T-helper 1 cell treated with Interleukin-12 subunit alpha and Interleukin-12 subunit beta and Interleukin-4 antibody, amounts not matched to agents 30 μg/mL and 1 μg/mL, for 36 hours (primary cell): ENCODE data around the gene RXRA.

Experiments
- H3K27ac Mint-ChIP-seq: one replicate; pipeline ENCODE4 v1.8.0; 2021; ENCODE audit warnings: mild to moderate bottlenecking, mixed read lengths
- H3K27me3 Mint-ChIP-seq: one replicate; pipeline ENCODE4 v1.8.0; 2021; ENCODE audit warnings: low read depth, mixed read lengths
- H3K36me3 Mint-ChIP-seq: one replicate; pipeline ENCODE4 v1.8.0; 2021; ENCODE audit warnings: low read depth, mixed read lengths
- H3K4me1 Mint-ChIP-seq: one replicate; pipeline ENCODE4 v1.8.0; 2021; ENCODE audit warnings: low read depth, mixed read lengths
- H3K4me3 Mint-ChIP-seq: one replicate; pipeline ENCODE4 v1.8.0; 2021; ENCODE audit warnings: mild to moderate bottlenecking, moderate library complexity, mixed read lengths
- H3K9me3 Mint-ChIP-seq: one replicate; pipeline ENCODE4 v1.8.0; 2021; ENCODE audit warnings: mixed read lengths

RXRA gene

GRCh38 chr9:134332841-134333233 lies 6.6 kb downstream of the RXRA start:
- Mint-ChIP-seq H3K4me3 (no peak overlapping the region), H3K9me3 (no peaks in the 10 kb centered on the region)

GRCh38 chr9:134333234-134333873 lies 7.1 kb downstream of the RXRA start:
- H3K4me3 Mint-ChIP-seq, result no peak overlapping the region
- no peak overlapping the region for H3K27ac Mint-ChIP-seq
- no peaks in the 10 kb centered on the region for H3K36me3 Mint-ChIP-seq
- no peaks in the 10 kb centered on the region for H3K9me3 Mint-ChIP-seq
- no peaks in the 10 kb centered on the region for H3K4me1 Mint-ChIP-seq
- H3K27me3 Mint-ChIP-seq, result peaks cover 3% of the 10 kb centered on the region

More at GRCh38 chr9:134332841-134333233, 6.6 kb downstream of the RXRA start:
- H3K36me3 Mint-ChIP-seq, result no peaks in the 10 kb centered on the region
- H3K4me1 Mint-ChIP-seq, result no peaks in the 10 kb centered on the region
- peaks cover 8% of the 10 kb centered on the region for H3K27me3 Mint-ChIP-seq
- H3K27ac Mint-ChIP-seq, result no peak overlapping the region

DNA sequence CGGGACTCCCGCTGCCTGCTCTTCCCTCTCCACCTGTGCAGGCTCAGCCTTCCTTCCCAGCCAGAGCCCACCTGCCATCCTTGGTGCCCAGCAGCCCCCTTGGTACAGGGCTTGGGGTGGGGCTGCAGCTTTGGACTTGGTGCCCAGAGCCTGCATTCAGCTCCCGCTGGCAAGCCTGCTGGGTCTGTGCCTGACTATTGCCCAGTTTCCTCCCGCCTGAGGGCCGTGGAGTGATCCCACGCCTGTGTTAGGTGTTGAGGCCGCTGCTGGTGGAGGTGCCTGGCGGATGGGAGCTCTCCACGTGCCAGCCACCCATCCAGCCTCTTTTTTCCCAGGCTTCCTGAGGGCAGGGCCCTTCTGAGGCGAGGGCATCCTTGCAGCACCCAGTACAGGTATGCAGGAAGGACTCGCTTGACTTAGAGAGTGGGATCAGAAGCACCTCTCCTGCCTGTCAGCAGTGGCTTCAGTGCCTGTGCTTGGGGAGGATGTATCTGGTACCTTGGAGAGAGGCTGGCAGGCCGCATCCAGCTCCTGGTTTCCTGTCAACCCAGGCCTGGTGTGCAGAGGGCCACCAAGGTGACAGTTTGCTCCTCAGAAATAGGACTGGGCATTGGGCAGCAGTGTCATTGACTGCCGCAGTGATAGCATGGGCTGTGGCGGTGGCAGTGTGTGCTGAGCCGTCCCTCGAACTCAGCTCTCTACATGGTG lies 7.8 kb downstream of the RXRA start:
- Mint-ChIP-seq H3K4me1 (no peaks in the 10 kb centered on the region), H3K4me3 (no peak overlapping the region)

GRCh38 chr9:134335061-134335460 lies 8.8 kb downstream of the RXRA start:
- Mint-ChIP-seq H3K27me3 (no peaks in the 10 kb centered on the region), H3K9me3 (no peaks in the 10 kb centered on the region), H3K27ac (no peak overlapping the region), H3K36me3 (no peaks in the 10 kb centered on the region), H3K4me3 (no peak overlapping the region), H3K4me1 (no peaks in the 10 kb centered on the region)

More for the DNA sequence above, 7.8 kb downstream of the RXRA start:
- Mint-ChIP-seq H3K36me3 (no peaks in the 10 kb centered on the region), H3K27ac (no peak overlapping the region), H3K27me3 (no peaks in the 10 kb centered on the region), H3K9me3 (no peaks in the 10 kb centered on the region)

DNA sequence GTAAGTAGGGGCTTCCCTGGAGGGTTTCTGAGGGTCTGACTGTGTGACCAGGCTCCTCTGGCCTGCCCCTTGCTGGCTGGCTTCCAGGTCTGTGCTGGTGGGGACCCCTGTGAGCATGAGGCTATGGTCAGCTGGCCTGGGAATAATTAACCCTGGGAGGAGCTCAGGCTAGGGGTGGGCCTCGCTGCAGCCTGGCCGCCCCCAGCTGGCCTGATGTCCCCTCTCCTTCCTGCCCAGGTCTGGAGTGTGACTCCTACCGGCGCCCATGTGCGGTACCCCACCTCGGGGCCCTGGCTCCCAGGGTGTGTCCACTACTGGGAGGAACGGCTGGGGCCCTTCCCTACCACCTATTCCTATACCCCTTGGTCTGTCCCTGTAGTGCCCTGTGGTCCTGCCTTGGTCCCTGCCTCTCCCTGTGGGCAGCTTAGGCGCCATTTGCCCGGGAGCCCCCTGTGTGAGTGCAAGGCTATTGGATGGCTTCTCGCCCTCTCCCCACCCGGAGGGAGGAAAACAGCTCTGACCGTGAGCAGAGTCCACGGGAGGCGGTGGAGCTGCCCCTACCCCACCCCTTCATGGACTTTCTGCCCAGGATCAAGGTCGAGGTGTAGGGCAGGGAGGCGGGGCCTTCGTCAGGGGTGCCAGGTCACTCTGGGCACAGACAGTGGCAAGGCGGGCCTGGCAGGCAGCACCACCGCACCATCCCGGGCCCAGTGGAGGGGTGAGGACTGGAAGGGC lies 9.4 kb downstream of the RXRA start:
- Mint-ChIP-seq H3K4me1 (no peaks in the 10 kb centered on the region), H3K9me3 (no peaks in the 10 kb centered on the region), H3K27ac (no peak overlapping the region), H3K27me3 (no peaks in the 10 kb centered on the region), H3K4me3 (no peak overlapping the region), H3K36me3 (no peaks in the 10 kb centered on the region)

DNA sequence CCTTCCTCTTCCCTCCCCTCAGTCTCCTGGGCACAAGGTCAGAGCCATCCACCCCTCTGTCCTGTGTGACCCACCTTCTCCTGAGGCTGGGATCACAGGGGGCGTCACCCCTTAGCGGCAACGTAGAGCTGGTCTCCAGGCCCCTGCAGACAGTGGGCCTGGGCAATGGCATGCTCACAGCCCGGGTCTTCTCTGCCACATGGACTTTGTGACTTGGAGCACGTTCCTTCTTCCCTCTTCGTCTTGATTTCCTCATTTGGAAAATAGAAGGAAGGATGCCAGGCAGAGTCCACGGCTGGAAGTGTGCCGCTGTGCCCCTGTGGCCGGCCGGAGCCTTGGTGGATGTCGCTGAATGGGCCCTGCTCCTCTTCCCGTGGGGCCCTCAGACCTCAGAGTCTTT lies 10.0 kb downstream of the RXRA start:
- Mint-ChIP-seq H3K4me1 (no peaks in the 10 kb centered on the region), H3K36me3 (no peaks in the 10 kb centered on the region), H3K27ac (no peak overlapping the region), H3K4me3 (no peak overlapping the region), H3K9me3 (no peaks in the 10 kb centered on the region), H3K27me3 (no peaks in the 10 kb centered on the region)

DNA sequence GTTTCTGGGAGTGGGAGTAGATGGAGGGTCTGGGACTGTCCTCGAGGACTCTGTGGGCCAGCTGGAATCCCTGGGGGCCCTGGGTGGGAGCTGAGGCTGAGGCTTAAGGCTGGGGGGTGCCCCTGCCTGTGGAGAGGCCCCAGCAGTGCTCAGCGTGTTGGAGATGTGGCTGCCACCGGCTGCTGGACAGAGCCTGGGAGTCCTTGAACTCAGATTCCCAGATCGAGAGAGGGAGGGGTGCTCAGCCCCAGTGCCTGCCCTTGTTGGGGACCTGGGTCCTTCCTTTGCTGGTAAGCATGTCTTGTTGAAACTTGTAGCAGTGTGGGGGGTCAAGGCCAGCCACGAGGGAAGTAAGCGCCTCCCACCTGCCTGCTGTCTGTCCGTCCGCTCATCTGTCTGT lies 10.7 kb downstream of the RXRA start:
- H3K4me1 Mint-ChIP-seq, result no peaks in the 10 kb centered on the region
- no peaks in the 10 kb centered on the region for H3K36me3 Mint-ChIP-seq
- no peaks in the 10 kb centered on the region for H3K27me3 Mint-ChIP-seq
- H3K4me3 Mint-ChIP-seq, result no peak overlapping the region
- H3K9me3 Mint-ChIP-seq, result no peaks in the 10 kb centered on the region
- H3K27ac Mint-ChIP-seq, result no peak overlapping the region

DNA sequence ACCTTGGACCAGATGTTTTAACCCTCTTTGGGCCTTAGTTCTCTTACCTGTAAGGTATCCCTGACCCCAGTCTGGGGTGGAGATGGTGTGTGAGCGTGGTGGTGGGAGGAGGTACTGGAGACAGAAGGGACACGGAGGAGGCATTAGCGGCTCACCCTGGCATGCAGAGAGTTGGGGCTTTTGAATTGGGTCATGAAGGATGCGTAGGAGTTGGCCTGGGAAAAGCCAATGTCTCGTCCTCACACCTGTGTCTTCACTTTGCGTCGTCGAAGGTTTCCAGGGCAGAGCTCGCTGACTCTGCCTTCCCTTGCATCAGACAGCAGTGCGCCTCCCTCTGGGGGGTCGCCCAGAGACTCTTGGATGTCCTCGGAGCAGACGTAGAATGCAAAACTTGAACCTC lies 11.2 kb downstream of the RXRA start:
- Mint-ChIP-seq H3K4me3 (no peak overlapping the region), H3K27me3 (no peaks in the 10 kb centered on the region), H3K27ac (no peak overlapping the region)

GRCh38 chr9:134338394-134339182 lies 12.3 kb downstream of the RXRA start:
- Mint-ChIP-seq H3K4me3 (no peak overlapping the region), H3K36me3 (no peaks in the 10 kb centered on the region)

More for the DNA sequence above, 11.2 kb downstream of the RXRA start:
- Mint-ChIP-seq H3K9me3 (no peaks in the 10 kb centered on the region), H3K36me3 (no peaks in the 10 kb centered on the region), H3K4me1 (no peaks in the 10 kb centered on the region)

GRCh38 chr9:134339183-134339806 lies 13.0 kb downstream of the RXRA start:
- Mint-ChIP-seq H3K9me3 (no peaks in the 10 kb centered on the region), H3K36me3 (no peaks in the 10 kb centered on the region), H3K4me1 (no peaks in the 10 kb centered on the region), H3K27ac (no peak overlapping the region), H3K27me3 (no peaks in the 10 kb centered on the region), H3K4me3 (no peak overlapping the region)

More at GRCh38 chr9:134338394-134339182, 12.3 kb downstream of the RXRA start:
- no peaks in the 10 kb centered on the region for H3K9me3 Mint-ChIP-seq
- H3K27ac Mint-ChIP-seq, result no peak overlapping the region
- H3K27me3 Mint-ChIP-seq, result no peaks in the 10 kb centered on the region
- H3K4me1 Mint-ChIP-seq, result no peaks in the 10 kb centered on the region

- Mint-ChIP-seq H3K9me3 (no peaks in the 10 kb centered on the region), H3K4me1 (peaks cover 2% of the 10 kb centered on the region), H3K27me3 (no peaks in the 10 kb centered on the region), H3K36me3 (no peaks in the 10 kb centered on the region), H3K4me3 (no peak overlapping the region), H3K27ac (no peak overlapping the region)
Observed at GRCh38 chr9:134340475-134341160, 14.4 kb downstream of the RXRA start.

GRCh38 chr9:134341306-134341705 lies 15.1 kb downstream of the RXRA start:
- Mint-ChIP-seq H3K27ac (no peak overlapping the region), H3K4me3 (no peak overlapping the region), H3K4me1 (peaks cover 2% of the 10 kb centered on the region), H3K9me3 (no peaks in the 10 kb centered on the region), H3K36me3 (no peaks in the 10 kb centered on the region), H3K27me3 (no peaks in the 10 kb centered on the region)

- no peak overlapping the region for H3K4me3 Mint-ChIP-seq
Observed at GRCh38 chr9:134341929-134342745, 15.9 kb downstream of the RXRA start.

More at GRCh38 chr9:134341929-134342745, 15.9 kb downstream of the RXRA start:
- Mint-ChIP-seq H3K27me3 (no peaks in the 10 kb centered on the region), H3K36me3 (no peaks in the 10 kb centered on the region), H3K27ac (no peak overlapping the region), H3K4me1 (peaks cover 2% of the 10 kb centered on the region), H3K9me3 (no peaks in the 10 kb centered on the region)
